Measurements from ENCODE around the gene ARHGAP15. TPM values are rescaled to one million over a fixed set of nuclear protein-coding genes. Genes with fewer than 3 reads are reported as not detected.

ARHGAP15 gene
- total and polyA plus RNA-seq, 10 donors, result 55.8 to 219 (median 130) TPM

DNA sequence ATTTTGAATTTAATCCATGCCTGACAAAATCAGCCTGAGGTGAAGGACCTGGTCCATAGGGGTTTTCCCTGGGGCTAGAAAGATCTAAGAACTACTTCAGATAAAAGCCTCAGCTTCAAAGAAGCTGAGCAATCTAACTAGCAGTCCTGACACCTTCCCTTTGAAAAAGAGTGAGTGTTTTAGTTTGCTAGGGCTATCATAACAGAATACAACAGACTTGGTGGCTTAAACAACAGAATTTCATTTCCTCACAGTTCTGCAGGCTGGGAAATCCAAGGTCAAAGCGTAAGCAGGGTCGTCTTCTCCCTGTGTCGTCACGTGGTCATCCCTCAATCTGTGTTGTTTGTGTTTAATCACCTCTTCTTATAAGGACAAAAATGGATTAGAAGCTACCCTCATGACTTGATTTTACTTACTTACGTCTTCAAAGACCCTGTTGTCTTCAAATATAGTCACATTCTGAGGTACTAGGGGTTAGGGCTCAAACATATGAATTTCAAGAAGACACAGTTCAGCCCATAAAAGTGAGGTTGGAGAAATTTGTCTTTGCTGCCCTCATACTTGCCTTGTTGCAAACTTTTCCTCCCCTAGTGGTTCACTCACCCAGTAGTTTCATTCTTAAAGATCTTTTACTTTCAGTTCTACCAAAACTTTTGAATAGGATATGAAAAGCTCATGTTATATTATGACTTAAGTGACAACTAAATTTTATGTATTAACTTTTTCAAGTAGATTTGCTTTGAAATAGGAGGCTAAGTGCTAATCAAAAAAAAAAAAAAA lies 673.8 kb downstream of the ARHGAP15 start:
- peak overlapping the region in 1 of 8 donors; percentile 35 for H3K4me3 ChIP-seq
- H3K27me3 ChIP-seq (replicated peaks in 1 of 7), result no peaks in the 10 kb centered on the region
- H3K4me1 ChIP-seq, result peaks cover 0 to 6% (median 0%) of the 10 kb centered on the region in 6 donors
- intact Hi-C loops (cut with DNase I; ENCODE audit: low total_unique reads), result no loop called here
- H3K9me3 ChIP-seq, result no peaks in the 10 kb centered on the region
- TF ChIP-seq POLR2A (IDR thresholded peaks at IDR 0.05), result no peak
- TF ChIP-seq, protein P1, sequence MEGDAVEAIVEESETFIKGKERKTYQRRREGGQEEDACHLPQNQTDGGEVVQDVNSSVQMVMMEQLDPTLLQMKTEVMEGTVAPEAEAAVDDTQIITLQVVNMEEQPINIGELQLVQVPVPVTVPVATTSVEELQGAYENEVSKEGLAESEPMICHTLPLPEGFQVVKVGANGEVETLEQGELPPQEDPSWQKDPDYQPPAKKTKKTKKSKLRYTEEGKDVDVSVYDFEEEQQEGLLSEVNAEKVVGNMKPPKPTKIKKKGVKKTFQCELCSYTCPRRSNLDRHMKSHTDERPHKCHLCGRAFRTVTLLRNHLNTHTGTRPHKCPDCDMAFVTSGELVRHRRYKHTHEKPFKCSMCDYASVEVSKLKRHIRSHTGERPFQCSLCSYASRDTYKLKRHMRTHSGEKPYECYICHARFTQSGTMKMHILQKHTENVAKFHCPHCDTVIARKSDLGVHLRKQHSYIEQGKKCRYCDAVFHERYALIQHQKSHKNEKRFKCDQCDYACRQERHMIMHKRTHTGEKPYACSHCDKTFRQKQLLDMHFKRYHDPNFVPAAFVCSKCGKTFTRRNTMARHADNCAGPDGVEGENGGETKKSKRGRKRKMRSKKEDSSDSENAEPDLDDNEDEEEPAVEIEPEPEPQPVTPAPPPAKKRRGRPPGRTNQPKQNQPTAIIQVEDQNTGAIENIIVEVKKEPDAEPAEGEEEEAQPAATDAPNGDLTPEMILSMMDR (IDR thresholded peaks at IDR 0.05 in 8 of 11, conservative IDR thresholded peaks at IDR 0.05 in 3 of 11), result no peak
- TF ChIP-seq POLR2AphosphoS5 (IDR thresholded peaks at IDR 0.05), result no peak
- peak overlapping the region in 1 of 8 donors; percentile 1 for H3K27ac ChIP-seq
- H3K36me3 ChIP-seq, result no peaks in the 10 kb centered on the region
- DNase-seq, result no peak
- 46 to 75% (median 59%) methylated on average over 5 of the region's 5 CpGs for WGBS, 5 donors

DNA sequence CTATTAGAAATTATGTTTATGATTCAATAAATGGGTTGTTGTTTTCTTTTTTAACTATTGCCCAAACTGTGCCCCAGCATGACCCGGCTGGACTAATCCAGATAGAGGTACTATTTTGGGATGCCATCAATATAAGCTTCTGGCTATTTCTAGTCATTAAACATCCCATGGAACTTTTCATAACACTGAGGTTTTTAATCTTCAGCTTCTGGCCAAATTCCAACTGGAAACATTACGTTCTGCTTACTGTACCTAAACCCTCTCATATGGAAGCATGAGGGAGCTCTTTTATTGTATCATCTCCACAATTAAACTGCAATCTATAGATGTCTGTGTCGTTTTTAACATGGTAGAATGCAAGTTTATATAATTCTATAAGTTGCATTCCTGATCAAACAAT lies 674.7 kb downstream of the ARHGAP15 start:
- no peaks in the 10 kb centered on the region for H3K36me3 ChIP-seq
- no peak overlapping the region for H3K27ac ChIP-seq
- TF ChIP-seq, protein P1 (IDR thresholded peaks at IDR 0.05 in 8 of 11, conservative IDR thresholded peaks at IDR 0.05 in 3 of 11), result no peak
- no peak for TF ChIP-seq POLR2A (IDR thresholded peaks at IDR 0.05)
- TF ChIP-seq POLR2AphosphoS5 (IDR thresholded peaks at IDR 0.05), result no peak
- H3K27me3 ChIP-seq (replicated peaks in 1 of 7), result no peaks in the 10 kb centered on the region
- no peak overlapping the region for H3K4me3 ChIP-seq
- no peaks in the 10 kb centered on the region for H3K9me3 ChIP-seq
- intact Hi-C loops (cut with DNase I; ENCODE audit: low total_unique reads), result no loop called here
- 78 to 88% (median 84%) methylated on average over 3 of the region's 3 CpGs for WGBS, 5 donors
- DNase-seq, result no peak
- peaks cover 0 to 6% (median 0%) of the 10 kb centered on the region in 6 donors for H3K4me1 ChIP-seq

DNA sequence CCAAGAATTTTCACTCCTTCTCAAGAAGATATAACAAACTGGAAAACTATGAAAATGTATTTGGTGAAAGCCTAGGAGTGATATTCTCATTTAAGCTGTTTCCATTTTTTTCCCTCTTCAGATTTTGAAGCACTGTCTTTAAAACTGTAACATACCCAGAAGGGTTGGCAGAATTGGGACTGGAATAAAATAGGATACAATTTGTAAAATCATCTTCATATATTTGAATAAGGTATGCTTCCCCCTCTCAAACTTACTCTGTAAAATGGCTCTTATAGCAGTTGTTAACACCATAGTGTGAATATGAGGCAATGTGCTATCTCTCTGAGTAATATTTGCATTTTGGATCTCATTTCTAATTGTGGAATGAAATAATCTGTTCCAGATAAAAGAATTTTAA lies 676.4 kb downstream of the ARHGAP15 start:
- TF ChIP-seq, protein P1 (IDR thresholded peaks at IDR 0.05 in 8 of 11, conservative IDR thresholded peaks at IDR 0.05 in 3 of 11), result no peak
- TF ChIP-seq POLR2AphosphoS5 (IDR thresholded peaks at IDR 0.05) (no peak), POLR2A (IDR thresholded peaks at IDR 0.05) (no peak)
- no peak overlapping the region for H3K4me3 ChIP-seq
- H3K9me3 ChIP-seq, result no peaks in the 10 kb centered on the region
- DNase-seq, result no peak
- intact Hi-C loops (cut with DNase I; ENCODE audit: low total_unique reads), result no loop called here
- H3K27me3 ChIP-seq (replicated peaks in 1 of 7), result no peaks in the 10 kb centered on the region
- H3K27ac ChIP-seq, result no peak overlapping the region
- peaks cover 0 to 6% (median 0%) of the 10 kb centered on the region in 6 donors for H3K4me1 ChIP-seq
- no peaks in the 10 kb centered on the region for H3K36me3 ChIP-seq

DNA sequence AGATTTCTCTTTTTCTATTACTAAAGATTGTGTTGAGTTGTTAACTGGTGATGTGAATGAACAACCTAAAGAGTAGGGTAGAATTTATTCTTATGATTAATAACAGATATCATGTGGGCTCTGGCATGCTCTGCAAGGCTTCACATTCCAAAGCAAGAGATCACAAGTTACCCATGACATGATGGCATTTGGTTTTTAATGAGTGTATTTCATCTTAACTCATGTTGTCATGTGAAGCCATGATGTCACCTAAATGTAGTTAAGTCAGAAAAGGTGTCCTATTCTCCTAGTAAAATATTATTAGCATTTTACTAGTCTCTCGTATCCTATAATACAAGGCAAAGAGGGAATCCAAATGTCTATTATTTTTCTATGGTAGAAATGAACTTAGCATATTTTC lies 678.0 kb downstream of the ARHGAP15 start:
- peak overlapping the region in 1 of 8 donors; percentile 64 for H3K27ac ChIP-seq
- DNase-seq, result no peak
- no peak overlapping the region for H3K4me3 ChIP-seq
- intact Hi-C loops (cut with DNase I; ENCODE audit: low total_unique reads), result no loop called here
- no peaks in the 10 kb centered on the region for H3K27me3 ChIP-seq (replicated peaks in 1 of 7)
- WGBS, 5 donors, result 85 to 98% (median 96%) methylated on average over 1 of the region's 1 CpG
- no peaks in the 10 kb centered on the region for H3K36me3 ChIP-seq
- peaks cover 0 to 6% (median 0%) of the 10 kb centered on the region in 6 donors for H3K4me1 ChIP-seq
- no peaks in the 10 kb centered on the region for H3K9me3 ChIP-seq
- TF ChIP-seq, protein P1 (IDR thresholded peaks at IDR 0.05 in 8 of 11, conservative IDR thresholded peaks at IDR 0.05 in 3 of 11), result no peak
- TF ChIP-seq POLR2AphosphoS5 (IDR thresholded peaks at IDR 0.05) (no peak), POLR2A (IDR thresholded peaks at IDR 0.05) (no peak)

Measured in spleen (tissue), 11 donors.